Upper lobe of right lung (tissue), 1 donor: ENCODE measurements around the gene CCDC24. TPM values are rescaled to one million over a fixed set of nuclear protein-coding genes. Genes with fewer than 3 reads are reported as not detected.

Experiments
- ATAC-seq: fragments of 200-7000 bp; cut with Tn5 transposase; one replicate; pipeline ENCODE4 v1.9.1; 2020; ENCODE audit warnings: mild to moderate bottlenecking, moderate library complexity
- DNase-seq: peaks from one replicate; pipeline ENCODE4 v3.0.0-alpha.2; 2020
- H3K27ac ChIP-seq: fragments of 200-600 bp; one replicate; pipeline ENCODE4 v1.8.0; 2022
- H3K27me3 ChIP-seq: fragments of 200-600 bp; one replicate; pipeline ENCODE4 v1.8.0; 2022; ENCODE audit warnings: mild to moderate bottlenecking
- H3K36me3 ChIP-seq: fragments of 200-600 bp; one replicate; pipeline ENCODE4 v1.8.0; 2022
- H3K4me1 ChIP-seq: fragments of 200-600 bp; one replicate; pipeline ENCODE4 v1.8.0; 2022
- H3K4me3 ChIP-seq: fragments of 200-600 bp; one replicate; pipeline ENCODE4 v1.8.0; 2022; ENCODE audit warnings: mild to moderate bottlenecking
- H3K9me3 ChIP-seq: fragments of 200-600 bp; one replicate; pipeline ENCODE4 v1.8.0; 2022
- CTCF ChIP-seq: fragments of 200-600 bp; IDR thresholded peaks from one replicate; pipeline ENCODE4 v1.8.0; 2022; ENCODE audit warnings: antibody characterized with exemption
- intact Hi-C: fragments of 100-400 bp; cut with DNase I; formaldehyde crosslinking; loops from one replicate; pipeline ENCODE4 v1.11.0; 2022
- total RNA-seq: library from RNA; stranded (reverse); fragmentation: NEBNext Ultra II Directional; extraction: Animal tissue kit (Norgen Biotek cat#: 25700); gene quantifications from one replicate; pipeline ENCODE4 v1.2.1, GENCODE V29; 2021
- donor health status: DM: no; HTN: yes; CAD: no; lungs with severe emphysema.

Gene CCDC24
- total RNA-seq, 1 donor from 2014 or later = 5.3 TPM

GRCh38 chr1:43947061-43947873, 44.1 kb upstream of the CCDC24 start:
- H3K4me1 ChIP-seq = peaks cover 29% of the 10 kb centered on the region
- H3K4me3 ChIP-seq = peak overlapping the region; percentile 75
- peak overlapping the region; percentile 97 for H3K27ac ChIP-seq
- H3K36me3 ChIP-seq = no peaks in the 10 kb centered on the region
- no peak for TF ChIP-seq CTCF
- H3K9me3 ChIP-seq = no peaks in the 10 kb centered on the region
- intact Hi-C loops = no loop called here
- no peaks in the 10 kb centered on the region for H3K27me3 ChIP-seq
- DNase-seq = no peak
- no peak for ATAC-seq

- no peak for TF ChIP-seq CTCF
- no peaks in the 10 kb centered on the region for H3K36me3 ChIP-seq
- peaks cover 29% of the 10 kb centered on the region for H3K4me1 ChIP-seq
- no peaks in the 10 kb centered on the region for H3K27me3 ChIP-seq
- H3K9me3 ChIP-seq = no peaks in the 10 kb centered on the region
- intact Hi-C loops = no loop called here
- H3K27ac ChIP-seq = no peak overlapping the region
- peak overlapping the region; percentile 75 for H3K4me3 ChIP-seq
- ATAC-seq (no peak), DNase-seq (no peak)
These were observed 43.4 kb upstream of the CCDC24 start for GRCh38 chr1:43947874-43948437.

- Histone ChIP-seq H3K4me1 (peaks cover 29% of the 10 kb centered on the region), H3K36me3 (no peaks in the 10 kb centered on the region), H3K9me3 (no peaks in the 10 kb centered on the region), H3K27me3 (no peaks in the 10 kb centered on the region), H3K27ac (no peak overlapping the region), H3K4me3 (no peak overlapping the region)
- ATAC-seq (no peak), DNase-seq (no peak)
- intact Hi-C loops = no loop called here
- no peak for TF ChIP-seq CTCF
These were observed 41.7 kb upstream of the CCDC24 start for GRCh38 chr1:43949678-43950077.

- ATAC-seq (no peak), DNase-seq (no peak)
- peaks cover 15% of the 10 kb centered on the region for H3K4me1 ChIP-seq
- no peaks in the 10 kb centered on the region for H3K27me3 ChIP-seq
- no peaks in the 10 kb centered on the region for H3K9me3 ChIP-seq
- TF ChIP-seq CTCF = no peak
- no peak overlapping the region for H3K27ac ChIP-seq
- intact Hi-C loops = no loop called here
- no peak overlapping the region for H3K4me3 ChIP-seq
- peaks cover 2% of the 10 kb centered on the region for H3K36me3 ChIP-seq
These were observed 40.1 kb upstream of the CCDC24 start for GRCh38 chr1:43951021-43951985.

GRCh38 chr1:43952731-43953346, 38.6 kb upstream of the CCDC24 start:
- DNase-seq = no peak
- H3K27ac ChIP-seq = no peak overlapping the region
- TF ChIP-seq CTCF = no peak
- peaks cover 16% of the 10 kb centered on the region for H3K36me3 ChIP-seq
- intact Hi-C loops = no loop called here
- H3K27me3 ChIP-seq = no peaks in the 10 kb centered on the region
- H3K4me3 ChIP-seq = no peak overlapping the region
- peaks cover 9% of the 10 kb centered on the region for H3K4me1 ChIP-seq
- no peak for ATAC-seq
- H3K9me3 ChIP-seq = no peaks in the 10 kb centered on the region
